Peyer's patch (tissue), 4 donors: ENCODE results near the gene HEMGN. TPM values are rescaled to one million over a fixed set of nuclear protein-coding genes. Genes with fewer than 3 reads are reported as not detected.

Experiments
- DNase-seq, 3 donors: peaks; one replicate each; pipeline ENCODE4 v3.0.0-alpha.2; 2017 to 2019
- H3K27ac ChIP-seq, 4 donors: fragments of 200-600 bp; sonication (generic); one replicate each; pipeline ENCODE4 v1.5.1; 2016 to 2019
- H3K27me3 ChIP-seq, 2 donors: fragments of 200-600 bp; sonication (generic); one replicate each; pipeline ENCODE4 v1.5.1; 2019
- H3K36me3 ChIP-seq, 3 donors: fragments of 200-600 bp; sonication (generic); one replicate each; pipeline ENCODE4 v1.5.1; 2016 to 2019
- H3K4me1 ChIP-seq, 4 donors: fragments of 200-600 bp; sonication (generic); one replicate each; pipeline ENCODE4 v1.5.1; 2016 to 2019
- H3K4me3 ChIP-seq, 4 donors: fragments of 200-600 bp; sonication (generic); 1 replicate in 3 of 4; 2 replicates in 1 of 4; pipeline ENCODE4 v1.5.1; 2016 to 2019; ENCODE audit warnings: mild to moderate bottlenecking in 1 of 4
- H3K9me3 ChIP-seq, 4 donors: fragments of 200-600 bp; sonication (generic); one replicate each; pipeline ENCODE4 v1.5.1; 2016 to 2019; ENCODE audit warnings: mild to moderate bottlenecking in 1 of 4
- CTCF ChIP-seq, 6 experiments: fragments of 450-650 bp in 4 of 6; fragments of 200-600 bp in 2 of 6; sonication (generic) in 1 of 6; IDR thresholded peaks; one replicate each; pipeline ENCODE4 v1.5.1; 2017 to 2019; ENCODE audit warnings: antibody characterized with exemption in 6 of 6, mild to moderate bottlenecking in 3 of 6, moderate library complexity in 1 of 6
- POLR2A ChIP-seq, 2 donors: fragments of 450-650 bp; IDR thresholded peaks; one replicate each; pipeline ENCODE4 v1.5.1; 2017; ENCODE audit warnings: antibody characterized with exemption in 2 of 2, mild to moderate bottlenecking in 2 of 2, moderate library complexity in 2 of 2
- total RNA-seq, 4 donors: library from RNA; depleted of rRNA; stranded (reverse); fragments of >200 nt; gene quantifications; one replicate each; pipeline ENCODE4 v1.1.0, GENCODE V29; 2016

HEMGN gene
- total RNA-seq, 4 donors from 2014 or later = not detected

GRCh38 chr9:97925497-97926334 lies 12.3 kb downstream of the HEMGN start:
- Histone ChIP-seq H3K36me3 (no peaks in the 10 kb centered on the region), H3K27me3 (no peaks in the 10 kb centered on the region), H3K27ac (no peak overlapping the region), H3K4me3 (no peak overlapping the region), H3K9me3 (no peaks in the 10 kb centered on the region), H3K4me1 (peaks cover 0 to 14% (median 2%) of the 10 kb centered on the region in 4 donors)
- no peak for TF ChIP-seq CTCF (IDR thresholded peaks at IDR 0.05)
- no peak for DNase-seq

- H3K27me3 ChIP-seq = no peaks in the 10 kb centered on the region
- no peaks in the 10 kb centered on the region for H3K36me3 ChIP-seq
- H3K4me1 ChIP-seq = peaks cover 0 to 17% (median 2%) of the 10 kb centered on the region in 4 donors
- DNase-seq = no peak
- H3K9me3 ChIP-seq = no peaks in the 10 kb centered on the region
- H3K27ac ChIP-seq = no peak overlapping the region
- TF ChIP-seq CTCF (IDR thresholded peaks at IDR 0.05) = no peak
- no peak for TF ChIP-seq POLR2A (IDR thresholded peaks at IDR 0.05)
- H3K4me3 ChIP-seq = no peak overlapping the region
These were observed 13.6 kb downstream of the HEMGN start for GRCh38 chr9:97924386-97924785.

- no peaks in the 10 kb centered on the region for H3K9me3 ChIP-seq
- peak overlapping the region in 2 of 4 donors; percentile 19 to 71 for H3K4me3 ChIP-seq
- no peaks in the 10 kb centered on the region for H3K36me3 ChIP-seq
- TF ChIP-seq POLR2A (IDR thresholded peaks at IDR 0.05) (no peak), CTCF (IDR thresholded peaks at IDR 0.05) (peak; percentile 77 to 89 (median 84))
- peak; percentile 60 to 94 (median 89) for DNase-seq
- H3K27me3 ChIP-seq = no peaks in the 10 kb centered on the region
- peaks cover 0 to 21% (median 2%) of the 10 kb centered on the region in 4 donors for H3K4me1 ChIP-seq
- peak overlapping the region in 3 of 4 donors; percentile 97 to 99 (median 99) for H3K27ac ChIP-seq
These were observed 14.4 kb downstream of the HEMGN start for GRCh38 chr9:97923529-97924108.

GRCh38 chr9:97921959-97922724 lies 15.8 kb downstream of the HEMGN start, which contains the start of gene TRMO:
TRMO (minus strand) TSS chr9:97922500; CDS start chr9:97922493, 7 bp downstream.
- H3K27me3 ChIP-seq = no peaks in the 10 kb centered on the region
- TF ChIP-seq POLR2A (IDR thresholded peaks at IDR 0.05) = peak; percentile 87 to 88
- TF ChIP-seq CTCF (IDR thresholded peaks at IDR 0.05) = peak; percentile 36 to 68 (median 56)
- peak within 1 kb of the TSS; percentile 62 to 71 (median 67) for H3K4me3 ChIP-seq
- DNase-seq = peak; percentile 99
- peak within 1 kb of the TSS; percentile 97 to 99 (median 98) for H3K27ac ChIP-seq
- no peaks in the 10 kb centered on the region for H3K36me3 ChIP-seq
- H3K4me1 ChIP-seq = peaks cover 0 to 21% (median 2%) of the 10 kb centered on the region in 4 donors
- H3K9me3 ChIP-seq = no peaks in the 10 kb centered on the region

- H3K4me3 ChIP-seq = no peak overlapping the region
- no peak for DNase-seq
- H3K27ac ChIP-seq = peak overlapping the region in 3 of 4 donors; percentile 18 to 99 (median 44)
- peaks cover 0 to 21% (median 2%) of the 10 kb centered on the region in 4 donors for H3K4me1 ChIP-seq
- H3K9me3 ChIP-seq = no peaks in the 10 kb centered on the region
- no peaks in the 10 kb centered on the region for H3K27me3 ChIP-seq
- peaks cover 0 to 16% (median 0%) of the 10 kb centered on the region in 3 donors for H3K36me3 ChIP-seq
- TF ChIP-seq CTCF (IDR thresholded peaks at IDR 0.05) = no peak
- no peak for TF ChIP-seq POLR2A (IDR thresholded peaks at IDR 0.05)
These were observed 18.7 kb downstream of the HEMGN start for GRCh38 chr9:97919217-97919813.
